Activated CD8-positive, alpha-beta T cell treated with anti-CD3 and anti-CD28 coated beads for 36 hours (primary cell): ENCODE measurements around the gene IFFO2. TPM values are rescaled to one million over a fixed set of nuclear protein-coding genes. Genes with fewer than 3 reads are reported as not detected.

Source experiments
- ATAC-seq: fragments of 200-7000 bp; cut with Tn5 transposase; one replicate; pipeline ENCODE4 v1.10.0; 2021; ENCODE audit warnings: mild to moderate bottlenecking, moderate library complexity
- CTCF ChIA-PET: fragments of 350-600 bp; sonication (Branson Sonifier 250); formaldehyde crosslinking; loops from one replicate; lab custom pipeline; 2021; ENCODE audit warnings: antibody characterized with exemption; lab: Charles Lee
- POLR2A ChIA-PET: fragments of 350-600 bp; sonication (Branson Sonifier 250); formaldehyde crosslinking; loops from one replicate; lab custom pipeline; 2021; ENCODE audit warnings: antibody characterized with exemption; lab: Charles Lee
- DNase-seq: peaks from one replicate; pipeline ENCODE4 v3.0.0-alpha.2; 2020
- H3K27ac Mint-ChIP-seq: one replicate; pipeline ENCODE4 v1.8.0; 2021; ENCODE audit warnings: mild to moderate bottlenecking, mixed read lengths
- H3K27me3 Mint-ChIP-seq: one replicate; pipeline ENCODE4 v1.8.0; 2021; ENCODE audit warnings: mixed read lengths
- H3K36me3 Mint-ChIP-seq: one replicate; pipeline ENCODE4 v1.8.0; 2021; ENCODE audit warnings: low read depth, mixed read lengths
- H3K4me1 Mint-ChIP-seq: one replicate; pipeline ENCODE4 v1.8.0; 2021; ENCODE audit warnings: low read depth, mixed read lengths
- H3K4me3 Mint-ChIP-seq: one replicate; pipeline ENCODE4 v1.8.0; 2021; ENCODE audit warnings: mild to moderate bottlenecking, moderate library complexity, mixed read lengths
- H3K9me3 Mint-ChIP-seq: one replicate; pipeline ENCODE4 v1.8.0; 2021; ENCODE audit warnings: mixed read lengths
- intact Hi-C: fragments of 100-400 bp; cut with micrococcal nuclease; formaldehyde crosslinking; loops from one replicate; pipeline ENCODE4 v1.10.0; 2022
- total RNA-seq, 2 experiments: library from RNA; stranded (reverse); gene quantifications; one replicate each; pipeline ENCODE4 v1.2.3, GENCODE V29; 2021
- TF ChIP-seq, protein P1 (sequence below): fragments of 200-600 bp; IDR thresholded peaks from one replicate; pipeline ENCODE4 v1.8.0; 2022; ENCODE audit warnings: antibody characterized with exemption, mild to moderate bottlenecking

The IFFO2 gene
- total RNA-seq, 2 experiments from 2014 or later, result 23.7 to 26.4 TPM

DNA sequence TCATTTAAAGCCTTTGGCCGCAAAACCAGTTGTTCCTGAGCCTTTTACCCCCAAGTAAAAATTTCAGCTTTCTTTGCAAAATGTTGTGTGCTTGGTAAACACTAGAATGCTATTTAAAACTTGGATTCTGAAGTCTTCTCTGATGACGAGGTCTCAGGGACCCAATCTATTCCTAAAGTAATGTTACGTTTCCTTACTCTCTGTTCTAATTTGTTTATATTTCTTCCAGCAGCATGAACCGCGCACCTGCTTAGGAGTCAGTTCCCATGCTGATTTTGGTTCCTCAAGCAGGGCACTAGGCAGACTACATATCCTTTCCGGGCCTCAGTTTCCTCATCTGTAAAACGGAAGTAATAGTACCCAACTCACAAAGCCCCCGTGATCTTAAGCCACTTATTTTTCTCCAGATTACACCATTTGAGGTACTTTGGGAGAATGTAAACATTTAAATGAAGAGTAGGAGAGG lies 53.2 kb downstream of the IFFO2 start:
- Mint-ChIP-seq H3K4me3 (peak overlapping the region; percentile 87), H3K27me3 (no peaks in the 10 kb centered on the region), H3K4me1 (peaks cover 26% of the 10 kb centered on the region), H3K9me3 (no peaks in the 10 kb centered on the region), H3K36me3 (peaks cover 11% of the 10 kb centered on the region), H3K27ac (no peak overlapping the region)
- ATAC-seq, result no peak
- TF ChIP-seq, protein P1, sequence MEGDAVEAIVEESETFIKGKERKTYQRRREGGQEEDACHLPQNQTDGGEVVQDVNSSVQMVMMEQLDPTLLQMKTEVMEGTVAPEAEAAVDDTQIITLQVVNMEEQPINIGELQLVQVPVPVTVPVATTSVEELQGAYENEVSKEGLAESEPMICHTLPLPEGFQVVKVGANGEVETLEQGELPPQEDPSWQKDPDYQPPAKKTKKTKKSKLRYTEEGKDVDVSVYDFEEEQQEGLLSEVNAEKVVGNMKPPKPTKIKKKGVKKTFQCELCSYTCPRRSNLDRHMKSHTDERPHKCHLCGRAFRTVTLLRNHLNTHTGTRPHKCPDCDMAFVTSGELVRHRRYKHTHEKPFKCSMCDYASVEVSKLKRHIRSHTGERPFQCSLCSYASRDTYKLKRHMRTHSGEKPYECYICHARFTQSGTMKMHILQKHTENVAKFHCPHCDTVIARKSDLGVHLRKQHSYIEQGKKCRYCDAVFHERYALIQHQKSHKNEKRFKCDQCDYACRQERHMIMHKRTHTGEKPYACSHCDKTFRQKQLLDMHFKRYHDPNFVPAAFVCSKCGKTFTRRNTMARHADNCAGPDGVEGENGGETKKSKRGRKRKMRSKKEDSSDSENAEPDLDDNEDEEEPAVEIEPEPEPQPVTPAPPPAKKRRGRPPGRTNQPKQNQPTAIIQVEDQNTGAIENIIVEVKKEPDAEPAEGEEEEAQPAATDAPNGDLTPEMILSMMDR, result no peak
- DNase-seq, result no peak
- ChIA-PET POLR2A (interaction anchor here (0.6 to 2.0 kb wide), 8 partner anchors 11 to 246 kb away, joined by 3 to 12 read pairs (median 3); no protein-coding TSS in a partner anchor), CTCF (interaction anchor here (0.7 to 5.2 kb wide), 17 partner anchors 9 to 338 kb away, joined by 3 to 35 read pairs (median 4); no protein-coding TSS in a partner anchor)
- intact Hi-C loops, result loop anchor here (10.0 kb wide), 1 partner anchor 171 kb away; no protein-coding TSS in a partner anchor

DNA sequence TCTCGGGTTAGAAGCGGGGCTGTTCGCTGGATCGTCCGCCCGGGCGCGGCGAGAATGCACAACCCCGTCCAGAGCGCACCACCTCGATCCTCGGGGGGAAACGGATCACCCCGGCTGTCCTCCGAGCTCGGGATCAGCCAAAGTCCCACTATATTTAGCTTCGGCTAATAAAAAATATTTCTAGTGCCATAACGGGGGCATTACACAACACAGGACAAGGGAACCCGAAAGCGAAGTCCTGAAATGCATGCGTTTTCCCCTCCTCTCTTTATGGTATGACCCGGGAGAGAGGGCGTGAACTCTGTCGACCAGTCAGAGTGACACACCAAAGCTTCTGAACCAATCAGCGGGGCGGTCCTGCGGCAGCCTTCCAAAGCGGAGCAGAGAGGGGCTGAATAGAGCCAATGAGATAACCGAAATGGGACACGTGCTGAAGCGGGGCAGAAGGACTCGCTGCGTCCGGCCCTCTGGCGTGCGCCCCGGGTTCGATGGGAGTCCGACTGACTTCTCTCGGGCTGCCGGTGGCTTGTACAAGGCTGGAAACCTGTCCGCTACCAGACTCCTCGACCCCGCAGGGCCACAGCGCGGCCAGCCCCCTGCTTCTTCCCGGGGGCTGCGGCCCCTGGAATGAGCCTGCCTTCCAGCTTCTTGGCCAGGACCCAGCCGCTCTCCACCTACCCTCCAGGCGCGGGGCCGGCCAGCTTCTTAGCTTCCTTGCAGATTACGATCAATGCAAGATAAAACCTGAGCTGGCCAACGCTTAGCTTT lies 53.8 kb downstream of the IFFO2 start, which contains the start of gene ALDH4A1:
Gene ALDH4A1 (minus strand): TSS at position 33 of the 768 bp plus-strand sequence. CDS start 32 bp downstream, at position 1.
- intact Hi-C loops, result loop anchor here (10.0 kb wide), 1 partner anchor 172 kb away; no protein-coding TSS in a partner anchor
- Mint-ChIP-seq H3K4me1 (peaks cover 22% of the 10 kb centered on the region), H3K4me3 (peak within 1 kb of the TSS; percentile 87), H3K9me3 (no peaks in the 10 kb centered on the region), H3K36me3 (peaks cover 5% of the 10 kb centered on the region), H3K27ac (peak within 1 kb of the TSS; percentile 98), H3K27me3 (no peaks in the 10 kb centered on the region)
- DNase-seq (peak; percentile 96), ATAC-seq (peak; percentile 98)
- CTCF ChIA-PET, result interaction anchor here (0.7 to 5.2 kb wide), 16 partner anchors 10 to 339 kb away, joined by 3 to 35 read pairs (median 4); no protein-coding TSS in a partner anchor
- TF ChIP-seq, protein P1, result no peak
- POLR2A ChIA-PET, result interaction anchor here (0.6 to 2.0 kb wide), 10 partner anchors 12 to 245 kb away, joined by 3 to 12 read pairs (median 3); no protein-coding TSS in a partner anchor

DNA sequence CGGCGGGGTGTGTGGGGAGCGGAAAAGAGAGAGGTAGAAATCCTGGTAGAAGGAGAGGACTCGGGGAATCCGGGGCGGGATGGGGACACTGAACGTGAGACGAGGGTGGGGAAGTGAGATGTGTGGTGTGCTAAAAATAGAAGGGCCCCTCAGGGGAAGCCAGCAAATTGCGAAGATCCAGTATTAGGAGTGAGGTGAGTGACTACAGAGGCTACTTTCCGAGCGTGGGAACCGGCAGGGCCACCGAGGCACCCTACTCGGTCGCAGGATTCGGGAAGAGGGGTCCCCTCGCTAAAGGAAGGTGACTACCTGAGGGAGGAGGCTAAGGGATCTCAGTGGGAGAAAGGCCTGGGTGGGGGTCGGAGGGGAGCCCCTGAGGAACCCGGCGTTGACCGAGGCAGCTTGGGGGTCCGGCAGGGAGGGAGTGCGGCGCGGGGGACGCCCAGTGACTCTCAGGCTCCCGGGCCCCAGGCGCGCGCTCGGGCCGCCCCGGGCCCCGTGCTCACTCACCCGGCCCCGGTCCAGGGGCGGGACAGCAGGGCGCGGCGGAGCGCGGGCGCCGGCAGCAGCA lies 54.4 kb downstream of the IFFO2 start:
- H3K36me3 Mint-ChIP-seq, result no peaks in the 10 kb centered on the region
- ATAC-seq (no peak), DNase-seq (peak; percentile 27)
- no peaks in the 10 kb centered on the region for H3K27me3 Mint-ChIP-seq
- H3K4me3 Mint-ChIP-seq, result peak overlapping the region; percentile 87
- POLR2A ChIA-PET, result interaction anchor here (0.7 to 2.0 kb wide), 7 partner anchors 12 to 173 kb away, joined by 3 to 12 read pairs (median 3); no protein-coding TSS in a partner anchor
- H3K27ac Mint-ChIP-seq, result peak overlapping the region; percentile 82
- H3K4me1 Mint-ChIP-seq, result peaks cover 22% of the 10 kb centered on the region
- CTCF ChIA-PET, result interaction anchor here (1.0 to 5.2 kb wide), 11 partner anchors 11 to 340 kb away, joined by 3 to 35 read pairs (median 4); no protein-coding TSS in a partner anchor
- TF ChIP-seq, protein P1, result no peak
- H3K9me3 Mint-ChIP-seq, result no peaks in the 10 kb centered on the region
- intact Hi-C loops, result loop anchor here (10.0 kb wide), 1 partner anchor 173 kb away; no protein-coding TSS in a partner anchor

DNA sequence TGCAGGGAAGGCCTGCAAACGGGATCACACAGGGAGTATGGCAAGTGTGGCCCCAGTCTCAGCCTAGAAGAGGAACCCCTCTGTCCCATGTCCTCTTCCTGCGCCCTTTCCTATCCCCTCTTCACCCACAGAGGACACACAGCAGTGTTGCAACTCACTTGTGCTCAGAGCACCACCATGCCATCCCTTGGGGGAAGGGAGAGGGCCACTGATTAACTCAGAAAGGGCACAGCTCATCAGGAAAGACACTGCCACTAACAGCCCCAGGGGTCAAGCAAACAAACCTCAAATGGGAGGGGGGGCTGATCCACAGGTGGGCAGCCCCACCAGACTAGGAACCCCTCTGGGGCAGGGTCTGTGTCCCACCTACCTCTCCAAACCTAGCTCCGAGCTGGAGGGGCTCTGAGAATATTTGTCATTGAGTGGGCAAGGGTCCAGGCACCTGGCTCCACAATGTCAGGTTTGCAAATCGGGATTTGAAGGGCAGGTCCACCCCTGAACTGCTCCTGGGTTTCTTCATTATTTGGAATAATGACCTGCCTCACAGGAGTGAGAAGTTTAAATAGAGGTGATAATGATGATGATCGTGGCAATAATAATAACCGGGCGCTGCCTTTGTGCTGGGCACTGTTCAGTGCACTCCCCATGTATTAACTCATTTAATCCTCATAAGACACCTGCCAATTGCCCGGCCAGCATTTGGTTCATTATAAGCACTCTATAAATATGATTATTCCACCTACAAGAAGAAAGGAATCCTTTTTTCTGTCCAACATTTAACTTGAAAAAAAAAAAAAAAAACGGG lies 55.1 kb downstream of the IFFO2 start:
- H3K9me3 Mint-ChIP-seq, result no peaks in the 10 kb centered on the region
- H3K36me3 Mint-ChIP-seq, result no peaks in the 10 kb centered on the region
- no peak for DNase-seq
- no peak for ATAC-seq
- TF ChIP-seq, protein P1, result no peak
- intact Hi-C loops, result loop anchor here (10.0 kb wide), 1 partner anchor 173 kb away; no protein-coding TSS in a partner anchor
- ChIA-PET CTCF (interaction anchor here (1.3 to 5.2 kb wide), 3 partner anchors 12 to 157 kb away, joined by 4 to 32 read pairs (median 4); no protein-coding TSS in a partner anchor), POLR2A (interaction anchor here (1.1 to 2.0 kb wide), 4 partner anchors 11 to 51 kb away, joined by 3 to 12 read pairs (median 4); no protein-coding TSS in a partner anchor)
- H3K4me3 Mint-ChIP-seq, result peak overlapping the region; percentile 87
- H3K4me1 Mint-ChIP-seq, result peaks cover 22% of the 10 kb centered on the region
- peak overlapping the region; percentile 82 for H3K27ac Mint-ChIP-seq
- H3K27me3 Mint-ChIP-seq, result no peaks in the 10 kb centered on the region
